ENCODE measurements around the gene OPRM1. TPM values are rescaled to one million over a fixed set of nuclear protein-coding genes. Genes with fewer than 3 reads are reported as not detected.

The OPRM1 gene
- total RNA-seq, 1 experiment from 2014 or later: not detected

- WGBS (ENCODE audit: extremely low coverage, insufficient read length, low lambda C conversion rate): no CpG with 5 or more reads among the region's 1 CpG
- H3K27me3 Mint-ChIP-seq (ENCODE audit: low read depth): no peaks in the 10 kb centered on the region
- Histone ChIP-seq H2BK120ac (ENCODE audit: low read depth, low read length, poor library complexity, severe bottlenecking) (no peak overlapping the region), H2BK5ac (ENCODE audit: insufficient read length, low read length) (no peak overlapping the region), H3K56ac (ENCODE audit: insufficient read length, low read depth, low read length) (no peak overlapping the region), H3K9ac (ENCODE audit: extremely low read depth, insufficient read length, low read length) (no peak overlapping the region), H4K5ac (ENCODE audit: insufficient read length, low read depth, low read length) (no peak overlapping the region), H2BK15ac (ENCODE audit: low read depth, low read length) (no peak overlapping the region), H3K23ac (ENCODE audit: insufficient read length, low read depth, low read length) (no peak overlapping the region), H3K18ac (ENCODE audit: insufficient read length, low read depth, low read length) (no peak overlapping the region), H2AFZ (ENCODE audit: low read length) (no peak overlapping the region), H3K14ac (ENCODE audit: insufficient read depth, low read length) (no peak overlapping the region), H2AK5ac (ENCODE audit: insufficient read length, low read length) (no peak overlapping the region), H3T11ph (ENCODE audit: low read length) (no peak overlapping the region), H3K79me1 (ENCODE audit: insufficient read depth, low read depth, low read length, poor library complexity, severe bottlenecking) (no peaks in the 10 kb centered on the region), H3K79me2 (ENCODE audit: insufficient read depth, low read length) (no peaks in the 10 kb centered on the region), H3K9me3 (ENCODE audit: control insufficient read depth, low read depth, low read length) (no peaks in the 10 kb centered on the region), H3K4me1 (ENCODE audit: insufficient read depth, low read length) (no peaks in the 10 kb centered on the region; the same call in 1 of the 2 replicates), H2BK20ac (ENCODE audit: low read depth, low read length, poor library complexity, severe bottlenecking) (no peak overlapping the region), H3K4me2 (ENCODE audit: insufficient read depth, insufficient read length, low read length) (no peak overlapping the region), H3K27ac (ENCODE audit: insufficient read length, low read depth, low read length) (no peak overlapping the region), H3K23me2 (ENCODE audit: insufficient read length, low read depth, low read length, poor library complexity, severe bottlenecking) (no peaks in the 10 kb centered on the region), H2BK12ac (ENCODE audit: insufficient read length, low read depth, low read length) (no peak overlapping the region), H4K91ac (ENCODE audit: insufficient read length, low read depth, low read length) (no peak overlapping the region), H3K27me3 (ENCODE audit: insufficient read depth, low read length) (no peaks in the 10 kb centered on the region), H4K20me1 (ENCODE audit: control insufficient read depth, insufficient read depth, insufficient read length) (no peaks in the 10 kb centered on the region), H4K8ac (replicated peaks; ENCODE audit: insufficient read length, low read depth, low read length) (no peak overlapping the region), H3K4ac (ENCODE audit: low read depth, low read length) (no peak overlapping the region)
- H3K36me3 Mint-ChIP-seq (ENCODE audit: insufficient read depth in 1 of 3, low read depth in 3 of 3): no peaks in the 10 kb centered on the region
- no peak overlapping the region for H3K4me3 Mint-ChIP-seq
- peaks cover 10 to 13% of the 10 kb centered on the region in 2 experiments for H3K4me1 Mint-ChIP-seq
- no peak overlapping the region for H3K27ac Mint-ChIP-seq
- TF ChIP-seq CTCF (conservative IDR thresholded peaks at IDR 0.05): no peak
- no peaks in the 10 kb centered on the region for H3K9me3 Mint-ChIP-seq
- no peak for DNase-seq
Measured at GRCh38 chr6:153989989-153990388, 49.1 kb upstream of the OPRM1 start.

Measured in H9 (cell line).